GM18517 (cell line): ENCODE results near the gene CPT1C.

ENCODE experiments used
- ATAC-seq: cut with Tn5 transposase; IDR thresholded peaks from one replicate; pipeline ENCODE4 v1.9.1; 2021; ENCODE audit warnings: mild to moderate bottlenecking, moderate library complexity; ENCODE audit not compliant: unreplicated experiment

CPT1C gene

GRCh38 chr19:49660338-49660961, 30.5 kb upstream of the CPT1C start:
- ATAC-seq = no peak

GRCh38 chr19:49662011-49662410, 28.9 kb upstream of the CPT1C start:
- no peak for ATAC-seq

- no peak for ATAC-seq
Measured at GRCh38 chr19:49663224-49663623, 27.7 kb upstream of the CPT1C start.

GRCh38 chr19:49664171-49665035, 26.5 kb upstream of the CPT1C start:
- no peak for ATAC-seq

- no peak for ATAC-seq
Measured at GRCh38 chr19:49665036-49665350, 25.9 kb upstream of the CPT1C start.

- ATAC-seq = peak; percentile 72
Measured at GRCh38 chr19:49665351-49666119, 25.4 kb upstream of the CPT1C start, which contains the start of the genes BCL2L12 and IRF3. Gene BCL2L12, plus strand, starts transcription at chr19:49665933. Its CDS starts 760 bp downstream, at chr19:49666693. Gene IRF3, minus strand, starts transcription at chr19:49665857. Its CDS starts 1,019 bp downstream, at chr19:49664838.

- ATAC-seq = no peak
Measured at GRCh38 chr19:49666120-49666444, 24.8 kb upstream of the CPT1C start.

- no peak for ATAC-seq
Measured at GRCh38 chr19:49667473-49667872, 23.4 kb upstream of the CPT1C start.

GRCh38 chr19:49669516-49669915, 21.4 kb upstream of the CPT1C start:
- no peak for ATAC-seq

- no peak for ATAC-seq
Measured at GRCh38 chr19:49672131-49672919, 18.6 kb upstream of the CPT1C start.

GRCh38 chr19:49676136-49676783, 14.7 kb upstream of the CPT1C start:
- peak; percentile 56 for ATAC-seq

- ATAC-seq = peak; percentile 57
Measured at GRCh38 chr19:49676784-49677230, 14.1 kb upstream of the CPT1C start.

- ATAC-seq = peak; percentile 0
Measured at GRCh38 chr19:49677231-49677900, 13.6 kb upstream of the CPT1C start, which contains the start of gene PRMT1. Gene PRMT1, plus strand, starts transcription at chr19:49677271. Its CDS starts 10 bp downstream, at chr19:49677281.

GRCh38 chr19:49677901-49678674, 12.8 kb upstream of the CPT1C start:
- no peak for ATAC-seq

GRCh38 chr19:49678985-49679770, 11.7 kb upstream of the CPT1C start:
- no peak for ATAC-seq

- no peak for ATAC-seq
Measured at GRCh38 chr19:49679771-49680413, 11.0 kb upstream of the CPT1C start.
